NCI-H2081 treated with DMSO at 0.1 percent for 48 hours (cell line): ENCODE results near the gene ASTL.

Experiments
- DNase-seq: peaks from one replicate; lab custom pipeline; 2025; lab: John Stamatoyannopoulos, UW

ASTL gene

GRCh38 chr2:96130483-96130882 lies 7.8 kb downstream of the ASTL start:
- DNase-seq = no peak

- no peak for DNase-seq
These were observed 8.7 kb downstream of the ASTL start for GRCh38 chr2:96129528-96130120.

- no peak for DNase-seq
These were observed 9.8 kb downstream of the ASTL start for GRCh38 chr2:96128456-96128855.

- DNase-seq = no peak
These were observed 13.7 kb downstream of the ASTL start for GRCh38 chr2:96124406-96125265.

- no peak for DNase-seq
These were observed 14.4 kb downstream of the ASTL start for GRCh38 chr2:96123936-96124335.

GRCh38 chr2:96123290-96123689 lies 15.0 kb downstream of the ASTL start:
- DNase-seq = no peak

GRCh38 chr2:96122391-96122790 lies 15.9 kb downstream of the ASTL start:
- no peak for DNase-seq

GRCh38 chr2:96121414-96121813 lies 16.9 kb downstream of the ASTL start:
- no peak for DNase-seq

- no peak for DNase-seq
These were observed 17.3 kb downstream of the ASTL start for GRCh38 chr2:96120991-96121390.

GRCh38 chr2:96120091-96120720 lies 18.1 kb downstream of the ASTL start:
- DNase-seq = no peak

GRCh38 chr2:96119389-96119751 lies 18.9 kb downstream of the ASTL start:
- no peak for DNase-seq

- DNase-seq = no peak
These were observed 19.5 kb downstream of the ASTL start for GRCh38 chr2:96118698-96119388.

GRCh38 chr2:96117701-96118588 lies 20.4 kb downstream of the ASTL start:
- no peak for DNase-seq

GRCh38 chr2:96116879-96117533 lies 21.3 kb downstream of the ASTL start:
- no peak for DNase-seq

GRCh38 chr2:96116424-96116878 lies 21.9 kb downstream of the ASTL start, which contains the start of gene ADRA2B:
TSS of gene ADRA2B (minus strand) at chr2:96116571. CDS start at chr2:96116149, 422 bp downstream.
- DNase-seq = no peak

GRCh38 chr2:96115631-96116423 lies 22.5 kb downstream of the ASTL start:
- DNase-seq = no peak

- DNase-seq = no peak
These were observed 23.3 kb downstream of the ASTL start for GRCh38 chr2:96114903-96115581.

- no peak for DNase-seq
These were observed 23.8 kb downstream of the ASTL start for GRCh38 chr2:96114546-96114902.

GRCh38 chr2:96113951-96114350 lies 24.4 kb downstream of the ASTL start:
- no peak for DNase-seq

- no peak for DNase-seq
These were observed 25.0 kb downstream of the ASTL start for GRCh38 chr2:96113367-96113677.
